ENCODE results near the gene SMPDL3B. TPM values are rescaled to one million over a fixed set of nuclear protein-coding genes. Genes with fewer than 3 reads are reported as not detected.

Gene SMPDL3B
- polyA plus RNA-seq, 1 donor (not counting 4 experiments of a cell fraction or from before 2014, with no cell fraction given) = 0.51 TPM

DNA sequence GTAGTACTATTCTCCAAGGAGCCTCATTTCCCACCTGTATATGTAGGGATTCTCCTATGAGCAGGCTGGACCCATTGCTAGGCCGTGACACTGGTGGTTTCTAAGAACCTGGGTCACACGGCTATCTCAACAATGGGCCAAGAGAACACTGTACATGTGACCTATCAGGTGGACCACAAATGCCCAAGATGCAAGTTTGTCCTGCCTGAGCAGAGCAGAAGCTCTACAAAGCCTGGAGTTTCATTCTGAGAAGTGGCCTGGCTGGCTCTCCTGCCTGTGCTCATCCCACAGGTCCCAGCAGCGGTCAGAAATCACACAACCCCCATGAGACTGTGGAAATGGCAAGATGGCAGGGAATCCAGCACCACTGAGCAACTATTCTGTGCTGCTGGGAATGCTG, 45.3 kb upstream of the SMPDL3B start:
- dilution Hi-C loops (cut with MboI; ENCODE audit: extremely low pct_ligation_motif_present, low sequenced_read_pairs) = no loop called here
- H3K36me3 ChIP-seq (ENCODE audit: control insufficient read depth in 2 of 2, extremely low read depth in 1 of 2, insufficient read depth in 2 of 2, low read length in 2 of 2) = peaks cover 8 to 13% of the 10 kb centered on the region in 2 experiments
- H3K9me1 ChIP-seq (ENCODE audit: control insufficient read depth, extremely low read depth, insufficient read depth, low read length) = no peaks in the 10 kb centered on the region
- no peak overlapping the region for H3K4me3 ChIP-seq (ENCODE audit: control insufficient read depth in 2 of 3, extremely low read depth in 1 of 3, insufficient read depth in 2 of 3, low read depth in 1 of 3, low read length in 3 of 3)
- no peaks in the 10 kb centered on the region for H4K20me1 ChIP-seq (ENCODE audit: control insufficient read depth, extremely low read depth, insufficient read depth, low read length)
- no peak for TF ChIP-seq EZH2 (IDR thresholded peaks at IDR 0.05; ENCODE audit: low read length)
- TF ChIP-seq, protein P1, sequence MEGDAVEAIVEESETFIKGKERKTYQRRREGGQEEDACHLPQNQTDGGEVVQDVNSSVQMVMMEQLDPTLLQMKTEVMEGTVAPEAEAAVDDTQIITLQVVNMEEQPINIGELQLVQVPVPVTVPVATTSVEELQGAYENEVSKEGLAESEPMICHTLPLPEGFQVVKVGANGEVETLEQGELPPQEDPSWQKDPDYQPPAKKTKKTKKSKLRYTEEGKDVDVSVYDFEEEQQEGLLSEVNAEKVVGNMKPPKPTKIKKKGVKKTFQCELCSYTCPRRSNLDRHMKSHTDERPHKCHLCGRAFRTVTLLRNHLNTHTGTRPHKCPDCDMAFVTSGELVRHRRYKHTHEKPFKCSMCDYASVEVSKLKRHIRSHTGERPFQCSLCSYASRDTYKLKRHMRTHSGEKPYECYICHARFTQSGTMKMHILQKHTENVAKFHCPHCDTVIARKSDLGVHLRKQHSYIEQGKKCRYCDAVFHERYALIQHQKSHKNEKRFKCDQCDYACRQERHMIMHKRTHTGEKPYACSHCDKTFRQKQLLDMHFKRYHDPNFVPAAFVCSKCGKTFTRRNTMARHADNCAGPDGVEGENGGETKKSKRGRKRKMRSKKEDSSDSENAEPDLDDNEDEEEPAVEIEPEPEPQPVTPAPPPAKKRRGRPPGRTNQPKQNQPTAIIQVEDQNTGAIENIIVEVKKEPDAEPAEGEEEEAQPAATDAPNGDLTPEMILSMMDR (optimal IDR thresholded peaks at IDR 0.05 in 1 of 3, IDR thresholded peaks at IDR 0.05 in 1 of 3, conservative IDR thresholded peaks at IDR 0.05 in 1 of 3; ENCODE audit: extremely low read depth in 1 of 3, insufficient read depth in 2 of 3, low read length in 3 of 3) = no peak
- H3K27ac ChIP-seq (ENCODE audit: control insufficient read depth, insufficient read depth, low read length) = no peak overlapping the region
- no peak overlapping the region for H2AFZ ChIP-seq (ENCODE audit: control insufficient read depth, low read length)
- FAIRE-seq = no peak
- H3K4me2 ChIP-seq (ENCODE audit: control insufficient read depth, extremely low read depth, insufficient read depth, low read depth, low read length) = no peak overlapping the region
- no peak overlapping the region for H3K9ac ChIP-seq (ENCODE audit: control insufficient read depth, extremely low read depth, insufficient read depth, low read length)
- H3K79me2 ChIP-seq (ENCODE audit: control insufficient read depth, insufficient read depth, low read length) = no peaks in the 10 kb centered on the region
- no peaks in the 10 kb centered on the region for H3K27me3 ChIP-seq (ENCODE audit: control insufficient read depth, extremely low read depth, insufficient read depth, low read length)
- H3K4me1 ChIP-seq (ENCODE audit: control insufficient read depth, extremely low read depth, insufficient read depth, low read length) = no peaks in the 10 kb centered on the region
- no peak for DNase-seq (ENCODE audit: low read depth, low spot score)
- no peaks in the 10 kb centered on the region for H3K9me3 ChIP-seq (ENCODE audit: control insufficient read depth, low read depth, low read length)

DNA sequence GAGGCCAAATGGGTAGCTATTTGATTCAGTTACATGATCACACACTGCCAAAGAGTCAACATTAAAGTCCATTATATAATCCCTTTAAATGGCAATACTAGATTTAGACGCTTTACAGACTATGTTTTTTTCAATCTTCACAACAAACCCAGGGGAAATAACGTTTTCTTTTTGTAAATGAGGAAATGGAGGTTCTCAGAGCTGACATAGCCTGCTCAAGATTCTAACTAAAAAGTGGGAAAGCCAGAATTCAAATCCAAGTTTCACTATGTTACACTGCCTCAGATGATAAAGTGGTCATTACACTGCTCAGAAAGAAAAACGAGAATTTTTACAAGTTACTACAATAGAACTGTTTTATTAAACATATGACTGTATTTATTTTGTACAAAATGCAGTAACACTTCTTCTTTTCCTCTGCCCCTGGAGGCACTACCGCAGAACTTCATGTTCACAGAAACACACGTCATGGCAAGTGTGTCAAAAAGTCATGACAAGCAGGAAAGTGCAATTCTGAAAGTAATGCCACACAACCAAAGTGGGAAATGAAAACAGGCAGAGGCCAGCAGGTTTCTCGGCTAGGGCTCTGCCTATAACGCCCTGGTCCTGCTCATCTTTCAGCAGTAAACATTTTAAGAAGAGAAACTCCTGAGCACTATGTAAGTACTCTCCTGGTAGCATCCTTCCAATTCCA, 43.5 kb upstream of the SMPDL3B start:
- Histone ChIP-seq H3K4me2 (ENCODE audit: control insufficient read depth, extremely low read depth, insufficient read depth, low read depth, low read length) (no peak overlapping the region), H3K4me1 (ENCODE audit: control insufficient read depth, extremely low read depth, insufficient read depth, low read length) (no peaks in the 10 kb centered on the region), H3K36me3 (ENCODE audit: control insufficient read depth in 2 of 2, extremely low read depth in 1 of 2, insufficient read depth in 2 of 2, low read length in 2 of 2) (peaks cover 12 to 23% of the 10 kb centered on the region in 2 experiments), H3K9me3 (ENCODE audit: control insufficient read depth, low read depth, low read length) (no peaks in the 10 kb centered on the region), H3K27ac (ENCODE audit: control insufficient read depth, insufficient read depth, low read length) (no peak overlapping the region), H3K9ac (ENCODE audit: control insufficient read depth, extremely low read depth, insufficient read depth, low read length) (no peak overlapping the region), H4K20me1 (ENCODE audit: control insufficient read depth, extremely low read depth, insufficient read depth, low read length) (no peaks in the 10 kb centered on the region), H3K4me3 (ENCODE audit: control insufficient read depth in 2 of 3, extremely low read depth in 1 of 3, insufficient read depth in 2 of 3, low read depth in 1 of 3, low read length in 3 of 3) (no peak overlapping the region), H3K27me3 (ENCODE audit: control insufficient read depth, extremely low read depth, insufficient read depth, low read length) (no peaks in the 10 kb centered on the region), H3K79me2 (ENCODE audit: control insufficient read depth, insufficient read depth, low read length) (no peaks in the 10 kb centered on the region), H3K9me1 (ENCODE audit: control insufficient read depth, extremely low read depth, insufficient read depth, low read length) (no peaks in the 10 kb centered on the region), H2AFZ (ENCODE audit: control insufficient read depth, low read length) (no peak overlapping the region)
- no peak for FAIRE-seq
- no peak for TF ChIP-seq EZH2 (IDR thresholded peaks at IDR 0.05; ENCODE audit: low read length)
- TF ChIP-seq, protein P1 (optimal IDR thresholded peaks at IDR 0.05 in 1 of 3, IDR thresholded peaks at IDR 0.05 in 1 of 3, conservative IDR thresholded peaks at IDR 0.05 in 1 of 3; ENCODE audit: extremely low read depth in 1 of 3, insufficient read depth in 2 of 3, low read length in 3 of 3) = no peak
- no peak for DNase-seq (ENCODE audit: low read depth, low spot score)
- dilution Hi-C loops (cut with MboI; ENCODE audit: extremely low pct_ligation_motif_present, low sequenced_read_pairs) = no loop called here
